Karpas-422 (cell line): Measurements from ENCODE around the gene YAP1. TPM values are rescaled to one million over a fixed set of nuclear protein-coding genes. Genes with fewer than 3 reads are reported as not detected.

ENCODE experiments used
- DNase-seq: peaks from one replicate; pipeline ENCODE4 v3.0.0-alpha.2; 2015
- H2AFZ ChIP-seq: fragments of 200-600 bp; sonication (generic); 2 replicates; pipeline ENCODE4 v1.6.1; 2014; ENCODE audit warnings: antibody characterized with exemption, low read length, mixed read lengths
- H3K27ac ChIP-seq: fragments of 200-600 bp; sonication (generic); 2 replicates; pipeline ENCODE4 v1.5.1; 2014; ENCODE audit warnings: mild to moderate bottlenecking, low read length, moderate library complexity
- H3K27me3 ChIP-seq: fragments of 200-600 bp; sonication (generic); 2 replicates; pipeline ENCODE4 v1.6.1; 2014; ENCODE audit warnings: low read length, mixed read lengths
- H3K36me3 ChIP-seq: fragments of 200-600 bp; sonication (generic); 2 replicates; pipeline ENCODE4 v1.6.1; 2014; ENCODE audit warnings: low read length, mixed read lengths; ENCODE audit not compliant: insufficient read depth
- H3K4me1 ChIP-seq: fragments of 200-600 bp; sonication (generic); 2 replicates; pipeline ENCODE4 v1.6.1; 2014; ENCODE audit warnings: mild to moderate bottlenecking, low read length, mixed read lengths
- H3K4me2 ChIP-seq: fragments of 200-600 bp; sonication (generic); 2 replicates; pipeline ENCODE4 v1.6.1; 2014; ENCODE audit warnings: low read length, low read depth, mild to moderate bottlenecking; ENCODE audit not compliant: poor library complexity, severe bottlenecking
- H3K4me3 ChIP-seq: fragments of 200-600 bp; sonication (generic); 2 replicates; pipeline ENCODE4 v1.5.1; 2014; ENCODE audit warnings: mild to moderate bottlenecking, antibody characterized with exemption, low read length, mixed read lengths
- H3K79me2 ChIP-seq: fragments of 200-600 bp; sonication (generic); 2 replicates; pipeline ENCODE4 v1.6.1; 2014; ENCODE audit warnings: mild to moderate bottlenecking, low read length, mixed read lengths
- H3K9ac ChIP-seq: fragments of 200-600 bp; sonication (generic); 2 replicates; pipeline ENCODE4 v1.6.0; 2014; ENCODE audit warnings: low read length
- H3K9me2 ChIP-seq: fragments of 200-600 bp; sonication (generic), shearing (Covaris generic); replicated peaks from 2 replicates; pipeline ENCODE4 v1.6.0; 2014; ENCODE audit warnings: mild to moderate bottlenecking, low read length, moderate library complexity; ENCODE audit not compliant: insufficient read depth
- H3K9me3 ChIP-seq: fragments of 300-700, 200-600 bp; sonication (generic); 2 replicates; pipeline ENCODE4 v1.6.1; 2014; ENCODE audit warnings: low read length, mixed read lengths
- H4K20me1 ChIP-seq: fragments of 200-600 bp; sonication (generic); 2 replicates; pipeline ENCODE4 v1.6.1; 2014; ENCODE audit warnings: mild to moderate bottlenecking, antibody characterized with exemption, low read length, low read depth; ENCODE audit not compliant: insufficient read depth
- total RNA-seq: library from RNA; depleted of rRNA; stranded (reverse); fragments of >200 nt; shearing (Covaris generic); gene quantifications from 2 replicates; pipeline ENCODE4 v1.2.3, GENCODE V29; 2014; ENCODE audit warnings: low replicate concordance; rRNA removed

YAP1 gene
- total RNA-seq, 1 experiment from 2014 or later = not detected

DNA sequence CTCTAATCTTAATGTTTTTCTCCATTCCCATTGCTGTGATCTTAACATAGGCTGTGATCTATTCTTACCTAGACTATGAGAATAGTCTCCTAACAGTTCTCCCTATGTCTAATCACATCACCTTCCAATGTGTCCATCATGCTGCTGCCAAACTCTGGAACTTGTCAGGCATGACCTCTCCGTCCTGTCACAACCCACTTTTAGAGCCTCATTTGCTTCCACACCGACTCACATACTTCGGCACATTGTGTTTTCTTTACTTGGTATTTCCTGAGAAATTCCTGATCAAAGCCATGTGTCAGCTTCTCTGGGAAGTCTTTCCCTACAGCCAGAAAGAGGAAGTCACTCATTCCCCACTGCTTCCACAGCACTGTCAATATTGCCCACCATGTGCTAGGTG is 166.5 kb downstream of the YAP1 start:
- Histone ChIP-seq H3K36me3 (no peaks in the 10 kb centered on the region), H3K27me3 (no peaks in the 10 kb centered on the region), H3K9me3 (no peaks in the 10 kb centered on the region), H3K4me1 (no peaks in the 10 kb centered on the region), H2AFZ (no peak overlapping the region), H3K9ac (no peak overlapping the region), H3K4me3 (no peak overlapping the region), H3K9me2 (no peaks in the 10 kb centered on the region), H4K20me1 (no peaks in the 10 kb centered on the region), H3K4me2 (no peak overlapping the region), H3K27ac (no peak overlapping the region), H3K79me2 (no peaks in the 10 kb centered on the region)
- DNase-seq = no peak

DNA sequence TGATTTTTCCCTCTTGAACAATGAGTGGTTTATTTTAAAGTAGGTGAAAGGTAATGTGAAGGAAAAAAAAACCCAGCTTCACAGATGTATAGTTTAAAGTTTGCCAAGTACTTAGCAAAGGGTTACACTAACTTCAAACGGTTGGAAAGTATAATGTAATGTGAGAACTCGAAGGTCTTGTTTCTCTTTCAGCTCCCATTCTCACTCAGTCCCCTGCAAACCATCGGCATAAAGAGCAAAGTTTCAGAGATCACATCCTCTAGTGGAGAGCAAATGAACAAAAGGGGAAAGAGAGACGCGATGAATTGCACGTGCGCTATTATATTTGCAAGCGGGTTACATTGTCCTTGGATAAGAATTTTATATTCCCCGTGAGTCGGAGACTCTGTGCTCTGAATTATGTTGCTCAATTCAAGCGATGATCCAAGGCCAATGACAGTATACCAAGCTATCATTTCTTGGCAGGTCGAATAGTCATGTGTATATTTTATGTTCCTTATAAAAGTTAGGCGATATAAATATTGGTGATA is 169.5 kb downstream of the YAP1 start:
- Histone ChIP-seq H3K4me1 (no peaks in the 10 kb centered on the region), H3K9me2 (no peaks in the 10 kb centered on the region), H3K36me3 (no peaks in the 10 kb centered on the region), H2AFZ (no peak overlapping the region), H3K79me2 (no peaks in the 10 kb centered on the region), H3K9me3 (no peaks in the 10 kb centered on the region), H3K27ac (no peak overlapping the region), H3K4me2 (no peak overlapping the region), H3K27me3 (no peaks in the 10 kb centered on the region), H4K20me1 (no peaks in the 10 kb centered on the region), H3K4me3 (no peak overlapping the region), H3K9ac (no peak overlapping the region)
- no peak for DNase-seq

DNA sequence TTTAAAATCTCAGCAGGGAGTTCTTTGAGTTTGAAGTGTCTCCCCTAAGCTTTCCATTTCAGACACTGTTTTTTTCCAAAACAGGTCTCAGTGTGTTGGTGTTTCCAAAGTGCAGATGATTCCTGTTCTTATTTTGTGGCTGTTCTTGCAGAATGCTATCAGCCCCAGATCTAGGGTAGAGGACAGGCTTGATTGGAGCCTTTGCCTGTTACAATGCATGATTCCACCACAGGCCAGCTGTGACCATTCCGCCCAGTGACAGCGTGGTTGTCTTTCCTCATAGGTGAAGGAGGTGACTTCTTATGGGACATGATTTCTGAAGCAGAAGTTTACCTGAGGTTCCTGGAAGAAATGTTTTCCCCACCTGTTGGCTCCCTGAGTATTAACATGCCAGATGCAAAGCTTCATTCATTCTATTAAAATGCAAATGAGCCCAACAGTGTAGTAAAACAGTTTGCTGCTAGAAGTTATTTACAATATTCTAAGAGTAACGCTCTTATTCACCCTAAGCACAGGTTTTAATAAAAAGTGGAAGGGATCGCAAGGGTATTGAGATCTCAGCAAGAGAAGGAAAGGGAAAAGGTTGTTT is 170.1 kb downstream of the YAP1 start:
- Histone ChIP-seq H4K20me1 (no peaks in the 10 kb centered on the region), H3K27ac (no peak overlapping the region), H3K4me1 (no peaks in the 10 kb centered on the region), H3K4me3 (no peak overlapping the region), H3K9me2 (no peaks in the 10 kb centered on the region), H3K27me3 (no peaks in the 10 kb centered on the region), H3K4me2 (no peak overlapping the region), H2AFZ (no peak overlapping the region), H3K9ac (no peak overlapping the region), H3K79me2 (no peaks in the 10 kb centered on the region), H3K36me3 (no peaks in the 10 kb centered on the region), H3K9me3 (no peaks in the 10 kb centered on the region)
- DNase-seq = no peak

Other genes starting within 250 kb of the YAP1 start
- gene CEP126, start 195.4 kb upstream of the YAP1 start, total RNA-seq = 2.4 and 4.8 TPM in 2 replicates
- not detected in 2 replicates for gene ANGPTL5, start 193.9 kb upstream of the YAP1 start, total RNA-seq
- not detected in 2 replicates for gene CFAP300, start 63.0 kb upstream of the YAP1 start, total RNA-seq
- gene BIRC3, start 207.0 kb downstream of the YAP1 start, total RNA-seq = 0.47 and 0.52 TPM in 2 replicates
- 66.5 and 107 TPM in 2 replicates for gene BIRC2, start 236.8 kb downstream of the YAP1 start, total RNA-seq